ENCODE results near the gene MCF2L2.
"Not testable (repeated sequence)": the region's sequence is repeated elsewhere in the genome, so short reads cannot be mapped to it uniquely, and the experiment has no call there.

The MCF2L2 gene

GRCh38 chr3:183444748-183445147, 16.3 kb upstream of the MCF2L2 start:
- no peak for DNase-seq (ENCODE audit: low read depth)

- no peak for DNase-seq (ENCODE audit: low read depth)
Measured at GRCh38 chr3:183443395-183444385, 15.3 kb upstream of the MCF2L2 start.

DNA sequence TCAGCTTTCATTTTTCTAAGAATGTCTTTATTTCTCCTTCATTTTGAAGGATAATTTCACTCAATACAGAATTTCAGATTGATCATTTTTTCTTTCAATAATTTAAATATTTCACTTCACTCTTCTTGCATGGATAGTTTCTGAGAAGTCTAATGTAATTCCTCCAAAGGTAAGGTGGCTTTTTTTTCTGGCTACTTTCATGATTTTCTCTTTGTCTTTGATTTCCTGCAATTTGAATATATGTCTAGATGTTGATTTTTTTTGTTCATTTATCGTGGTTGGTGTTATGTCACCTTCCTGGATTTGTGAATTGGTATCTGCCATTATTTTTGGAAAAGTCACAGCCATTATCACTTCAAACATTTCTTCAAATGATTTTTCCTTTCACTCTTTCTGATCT, 14.6 kb upstream of the MCF2L2 start:
- no peak for DNase-seq (ENCODE audit: low read depth)

GRCh38 chr3:183440521-183440920, 12.1 kb upstream of the MCF2L2 start:
- DNase-seq (ENCODE audit: low read depth) = not testable (repeated sequence)

DNA sequence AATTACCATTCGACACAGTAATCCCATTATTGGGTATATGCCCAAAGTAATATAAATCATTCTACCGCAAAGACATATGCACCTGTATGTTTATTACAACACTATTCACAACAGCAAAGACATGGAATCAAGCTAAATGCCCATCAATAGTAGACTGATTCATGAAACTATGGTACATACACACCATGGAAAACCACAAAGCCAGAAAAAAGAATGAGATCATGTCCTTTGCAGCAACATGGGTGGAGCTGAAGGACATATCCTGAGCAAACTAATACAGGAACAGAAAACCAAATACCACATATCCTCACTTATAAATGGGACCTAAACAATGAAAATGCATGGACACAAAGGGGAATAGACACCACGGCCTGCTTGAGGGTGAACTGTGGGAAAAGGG, 11.1 kb upstream of the MCF2L2 start:
- DNase-seq (ENCODE audit: low read depth) = no peak

DNA sequence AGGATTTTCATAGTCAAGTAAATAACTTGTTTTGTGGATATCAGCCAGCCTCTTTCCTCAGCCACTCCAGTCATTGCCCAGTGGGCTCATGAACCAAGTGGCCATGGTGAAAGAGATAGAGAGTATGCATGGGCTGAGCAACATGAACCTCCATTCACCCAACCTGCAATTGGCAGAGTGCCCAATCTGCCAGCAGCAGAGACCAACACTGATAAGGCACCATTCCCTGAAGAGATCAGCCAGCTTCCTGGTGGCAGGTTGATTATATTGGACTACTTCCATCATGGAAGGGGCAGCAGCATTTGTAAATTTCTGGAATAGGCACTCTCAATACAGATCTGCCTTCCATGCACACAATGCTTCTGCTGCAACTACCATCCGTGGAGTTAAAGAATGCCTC, 10.3 kb upstream of the MCF2L2 start:
- no peak for DNase-seq (ENCODE audit: low read depth)

DNA sequence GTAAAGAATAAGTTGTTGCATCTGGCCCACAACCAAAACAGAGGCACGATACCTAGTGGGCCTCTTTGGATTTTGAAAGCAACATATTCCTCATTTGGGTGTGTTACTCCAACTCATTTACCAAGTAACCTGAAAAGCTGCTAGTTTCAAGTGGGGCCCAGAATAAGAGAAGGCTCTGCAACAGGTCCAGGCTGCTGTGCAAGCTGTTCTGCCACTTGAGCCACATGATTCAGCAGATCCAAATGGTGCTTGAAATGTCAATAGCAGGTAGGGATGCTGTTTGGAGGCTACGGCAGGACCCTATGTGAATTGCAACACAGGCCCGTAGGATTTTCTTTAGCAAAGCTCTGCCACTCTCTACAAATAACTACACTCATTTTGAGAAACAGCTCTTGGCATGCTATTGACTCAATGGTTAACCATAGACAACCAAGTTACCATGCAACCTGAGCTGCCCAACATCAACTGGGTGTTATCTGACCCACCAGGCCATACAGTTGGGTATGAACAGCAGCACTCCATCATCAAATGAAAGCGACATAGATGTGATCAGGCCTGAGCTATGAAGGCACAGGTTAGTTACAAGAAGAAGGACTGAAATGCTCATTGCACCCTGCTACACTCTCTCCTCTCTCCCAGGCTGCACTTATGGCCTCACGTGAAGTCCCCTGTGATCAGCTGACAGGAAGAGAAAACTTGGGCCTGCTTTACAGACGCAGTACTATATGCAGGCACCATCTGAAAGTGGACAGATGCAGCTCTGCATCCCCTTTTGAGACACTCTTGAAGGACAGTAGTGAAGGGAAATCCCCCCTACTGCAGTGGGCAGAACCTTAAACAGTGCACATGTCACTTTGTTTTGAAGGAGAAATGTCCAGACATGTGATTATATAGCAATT, 9.5 kb upstream of the MCF2L2 start:
- no peak for DNase-seq (ENCODE audit: low read depth)

GRCh38 chr3:183437061-183437460, 8.6 kb upstream of the MCF2L2 start:
- no peak for DNase-seq (ENCODE audit: low read depth)

DNA sequence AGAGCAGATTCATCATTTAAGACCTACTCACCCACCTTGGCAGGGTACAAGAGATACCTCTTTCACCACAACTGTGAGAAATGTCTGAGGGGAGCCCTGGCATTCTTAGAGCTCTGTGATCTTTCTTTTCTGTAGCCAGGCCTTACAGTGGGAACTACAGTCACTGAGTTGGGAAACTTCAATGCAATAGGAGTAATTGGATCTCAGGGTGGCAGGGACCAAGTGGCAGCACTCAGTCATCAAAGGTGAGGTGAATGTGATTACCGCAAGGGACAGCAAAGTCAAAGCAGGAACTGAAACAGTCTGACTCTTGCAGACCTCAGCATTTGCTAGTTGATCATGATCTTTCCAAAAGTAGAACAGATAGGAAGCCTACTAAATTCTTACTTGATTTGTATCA, 7.2 kb upstream of the MCF2L2 start:
- DNase-seq (ENCODE audit: low read depth) = no peak

DNA sequence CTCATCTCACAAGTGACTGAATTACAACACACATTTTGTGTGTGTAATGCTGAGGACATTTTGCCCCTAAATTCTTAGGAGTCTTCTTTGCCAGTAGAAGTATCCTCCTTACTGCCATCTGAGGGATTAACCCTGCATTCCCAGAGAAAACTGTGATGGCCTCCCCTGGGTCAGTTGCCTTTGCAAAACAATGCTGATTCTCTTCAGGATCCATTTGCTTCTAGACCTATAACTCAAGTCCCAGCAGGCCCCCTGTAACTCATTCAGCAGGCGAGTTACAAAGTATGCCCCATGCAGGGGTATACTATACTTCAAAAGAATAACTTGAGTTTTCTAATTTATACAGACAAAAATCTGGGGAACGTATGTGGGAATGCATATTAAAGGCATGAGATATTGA, 6.6 kb upstream of the MCF2L2 start:
- no peak for DNase-seq (ENCODE audit: low read depth)

GRCh38 chr3:183434503-183434902, 6.1 kb upstream of the MCF2L2 start:
- DNase-seq (ENCODE audit: low read depth) = no peak

DNA sequence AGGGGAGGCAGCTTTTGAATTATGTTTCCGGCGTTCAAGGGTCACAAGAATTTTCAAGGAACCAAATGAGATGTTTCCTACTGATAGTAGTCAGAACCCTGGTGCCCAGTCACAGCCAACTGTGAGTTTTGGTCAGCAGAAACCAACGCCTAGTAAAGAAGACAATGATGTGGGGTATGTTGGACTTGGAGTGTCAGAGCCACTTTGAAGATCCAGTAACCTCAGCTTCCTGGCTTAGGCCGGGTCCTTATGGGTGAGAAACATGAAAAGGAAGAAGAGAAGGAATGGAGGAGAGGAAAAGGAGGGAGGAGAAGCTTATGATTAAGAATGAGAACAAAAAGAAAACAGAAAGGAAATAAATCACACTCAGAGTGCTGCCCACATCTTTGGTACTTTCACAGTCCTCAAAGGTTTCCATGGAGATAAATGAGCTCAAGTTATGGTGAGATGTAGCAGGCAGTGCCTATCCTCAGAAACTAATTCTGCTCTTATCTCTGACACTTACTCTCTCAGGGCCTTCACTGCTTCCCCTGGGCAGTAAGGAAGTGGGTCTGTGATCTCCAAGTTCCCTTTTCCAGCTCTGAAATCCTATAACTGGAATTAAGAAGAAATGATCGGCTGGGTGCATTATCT, 2.0 kb upstream of the MCF2L2 start:
- DNase-seq (ENCODE audit: low read depth) = no peak

DNA sequence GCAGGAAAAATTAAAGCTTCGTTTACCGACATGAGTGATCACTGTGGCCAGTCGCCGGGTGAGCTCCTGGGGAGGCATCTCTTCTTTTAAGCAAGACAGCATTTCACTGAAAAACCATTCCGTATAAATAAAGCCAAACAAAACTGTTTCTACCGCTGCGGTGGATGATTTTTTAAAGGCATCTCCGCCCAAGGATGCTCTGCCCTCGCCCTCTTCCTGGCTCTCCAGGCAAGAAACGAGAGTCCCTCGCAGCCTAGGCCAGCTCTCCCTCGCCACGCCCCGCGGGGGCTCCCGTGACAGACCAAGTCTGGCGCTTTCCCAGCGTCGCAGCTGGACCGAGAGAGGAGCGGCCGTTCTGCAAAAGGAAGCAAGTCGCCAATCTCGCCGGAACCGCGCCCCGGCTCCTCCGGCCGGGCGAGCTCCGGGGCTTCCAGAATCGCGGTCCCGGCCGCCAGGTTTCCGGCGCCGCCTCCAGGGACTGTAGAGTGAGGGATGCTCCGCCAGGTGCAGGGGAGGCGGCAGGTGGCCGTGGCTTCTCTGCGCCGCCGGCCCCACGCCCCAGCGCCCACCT, 458 bp downstream of the MCF2L2 start:
- peak; percentile 46 for DNase-seq (ENCODE audit: low read depth)

DNA sequence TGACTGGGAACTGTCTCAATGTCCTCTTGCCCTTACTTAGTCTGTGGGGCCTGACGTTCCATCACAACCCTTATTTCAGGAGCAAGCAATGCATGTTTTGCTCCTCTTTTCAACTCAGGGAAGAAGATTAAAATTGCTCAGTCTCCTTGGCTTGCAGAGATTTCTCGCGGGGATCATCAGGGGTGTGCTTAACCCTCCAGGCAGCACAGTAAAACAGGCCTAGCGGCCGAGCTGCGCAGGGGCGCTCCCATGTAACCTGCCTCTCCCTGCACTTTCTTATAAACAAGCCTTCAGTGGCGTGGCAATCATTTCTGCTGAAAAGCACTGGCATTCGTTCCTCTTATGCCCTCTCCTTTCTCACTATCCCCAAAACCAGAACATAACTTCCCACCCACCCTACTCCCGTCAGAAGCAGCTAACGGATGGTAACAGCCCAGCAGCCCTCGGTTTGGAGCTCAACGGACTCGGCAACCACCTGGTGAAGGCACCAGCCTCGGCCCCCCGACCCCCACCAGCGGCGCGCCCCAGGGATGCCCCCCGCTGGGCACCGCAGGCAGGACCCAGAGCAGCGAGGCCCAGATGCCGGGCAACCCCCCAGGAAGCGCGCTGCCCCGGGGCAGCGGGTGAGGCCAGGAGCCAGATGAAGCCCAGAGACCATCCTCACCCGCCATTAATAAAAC, 1.1 kb downstream of the MCF2L2 start:
- DNase-seq (ENCODE audit: low read depth) = no peak

GRCh38 chr3:183418807-183419206, 9.6 kb downstream of the MCF2L2 start:
- not testable (repeated sequence) for DNase-seq (ENCODE audit: low read depth)

- no peak for DNase-seq (ENCODE audit: low read depth)
Measured at GRCh38 chr3:183411216-183411922, 17.1 kb downstream of the MCF2L2 start.

DNA sequence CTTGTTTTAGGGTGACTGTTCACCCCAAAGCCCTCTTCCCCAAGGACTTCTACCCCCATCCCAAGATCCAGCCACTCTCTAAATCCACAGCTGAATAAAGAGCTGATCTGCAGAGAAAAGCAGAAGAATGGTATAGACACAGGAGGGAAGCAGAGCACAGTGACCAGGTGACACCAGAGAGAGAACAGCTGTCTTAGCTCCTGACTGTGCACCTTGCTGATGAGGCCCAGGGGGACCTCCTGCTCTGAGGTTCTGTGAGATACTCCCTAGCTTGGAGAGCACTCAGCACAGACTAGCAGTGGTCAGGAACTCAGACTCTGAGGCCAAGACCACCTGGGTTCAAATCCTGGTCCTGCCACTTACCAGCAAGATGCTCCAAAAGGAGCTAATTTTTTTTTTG, 17.7 kb downstream of the MCF2L2 start:
- no peak for DNase-seq (ENCODE audit: low read depth)

GRCh38 chr3:183410280-183410679, 18.1 kb downstream of the MCF2L2 start:
- no peak for DNase-seq (ENCODE audit: low read depth)

DNA sequence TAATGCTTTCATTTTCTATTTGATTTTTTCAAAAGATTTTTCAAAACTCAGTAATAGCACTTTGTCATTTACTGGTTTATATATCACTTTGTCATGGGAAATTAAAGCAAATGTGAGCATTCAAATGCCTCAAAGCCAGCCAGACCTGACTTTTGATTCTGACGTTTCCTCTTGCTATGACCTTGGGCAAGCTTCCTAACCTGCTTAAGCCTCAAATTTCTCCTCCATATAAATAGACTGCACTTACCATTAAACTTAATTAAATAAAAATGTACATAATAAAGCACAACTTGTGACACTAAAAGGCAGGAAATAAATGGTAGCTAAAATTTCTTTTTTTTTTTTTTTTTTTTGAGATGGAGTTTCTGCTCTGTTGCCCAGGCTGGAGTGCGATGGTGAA, 19.2 kb downstream of the MCF2L2 start:
- no peak for DNase-seq (ENCODE audit: low read depth)

GRCh38 chr3:183401678-183402077, 26.7 kb downstream of the MCF2L2 start:
- no peak for DNase-seq (ENCODE audit: low read depth)

GRCh38 chr3:183400352-183400751, 28.1 kb downstream of the MCF2L2 start:
- no peak for DNase-seq (ENCODE audit: low read depth)
